ENCODE measurements around the gene PRKD1. TPM values are rescaled to one million over a fixed set of nuclear protein-coding genes. Genes with fewer than 3 reads are reported as not detected.

The PRKD1 gene
- total RNA-seq, 1 experiment from 2014 or later = not detected

- no peak overlapping the region for H3K9ac ChIP-seq (ENCODE audit: low read length)
- no peaks in the 10 kb centered on the region for H4K20me1 ChIP-seq (ENCODE audit: insufficient read depth)
- CTCF ChIA-PET = no interaction called here
- POLR2A ChIA-PET = no interaction called here
- no peaks in the 10 kb centered on the region for H3K27me3 ChIP-seq (ENCODE audit: insufficient read depth, low read length)
- DNase-seq (ENCODE audit: low read depth, low spot score) (no peak), ATAC-seq (no peak)
- RAD21 ChIA-PET (ENCODE audit: low non-redundant PET in 1 of 2, low total read pairs in 2 of 2, uncharacterized antibody in 2 of 2, unreplicated experiment in 2 of 2) = no interaction called here
- no peaks in the 10 kb centered on the region for H3K9me2 ChIP-seq (ENCODE audit: insufficient read depth)
- no peak overlapping the region for H3K27ac ChIP-seq (ENCODE audit: low read depth, low read length)
- TF ChIP-seq SIN3A (IDR thresholded peaks at IDR 0.05; ENCODE audit: low read depth) = no peak
- no peak for TF ChIP-seq EZH2 (IDR thresholded peaks at IDR 0.05)
- TF ChIP-seq SP1 (IDR thresholded peaks at IDR 0.05; ENCODE audit: low read depth) = no peak
- no peak for TF ChIP-seq ZBTB33 (IDR thresholded peaks at IDR 0.05; ENCODE audit: extremely low read depth, insufficient replicate concordance, low read length)
- TF ChIP-seq ZFX (IDR thresholded peaks at IDR 0.05) = no peak
- no peak for TF ChIP-seq POLR2A (IDR thresholded peaks at IDR 0.05; ENCODE audit: borderline replicate concordance, extremely low read depth, insufficient read depth, insufficient read length)
- TF ChIP-seq CEBPB (IDR thresholded peaks at IDR 0.05; ENCODE audit: low read depth) = no peak
- TF ChIP-seq ATF3 (IDR thresholded peaks at IDR 0.05) = no peak
- no peak for TF ChIP-seq POLR2AphosphoS5 (IDR thresholded peaks at IDR 0.05; ENCODE audit: low read depth, low read length)
- no peak for TF ChIP-seq TCF7L2 (IDR thresholded peaks at IDR 0.05; ENCODE audit: borderline replicate concordance, extremely low read depth, insufficient read depth, insufficient read length)
- TF ChIP-seq CTCF (IDR thresholded peaks at IDR 0.05 in 2 of 3, conservative IDR thresholded peaks at IDR 0.05 in 1 of 3; ENCODE audit: borderline replicate concordance in 1 of 3, insufficient read depth in 1 of 3, low read depth in 2 of 3, low read length in 2 of 3) = no peak
- TF ChIP-seq EZH2phosphoT487 (IDR thresholded peaks at IDR 0.05; ENCODE audit: borderline replicate concordance) = no peak
- no peak for TF ChIP-seq ELF1 (IDR thresholded peaks at IDR 0.05; ENCODE audit: borderline replicate concordance, low read depth)
- TF ChIP-seq YY1 (IDR thresholded peaks at IDR 0.05; ENCODE audit: extremely low read depth, insufficient replicate concordance, low read depth, low read length) = no peak
- no peak for TF ChIP-seq EGR1 (IDR thresholded peaks at IDR 0.05; ENCODE audit: low read depth)
- no peak for TF ChIP-seq FOSL1 (IDR thresholded peaks at IDR 0.05; ENCODE audit: low read depth)
- TF ChIP-seq REST (IDR thresholded peaks at IDR 0.05; ENCODE audit: low read depth) = no peak
- TF ChIP-seq RAD21 (IDR thresholded peaks at IDR 0.05; ENCODE audit: low read depth) = no peak
- no peak for TF ChIP-seq SRF (IDR thresholded peaks at IDR 0.05; ENCODE audit: low read depth)
- TF ChIP-seq ZNF274 (IDR thresholded peaks at IDR 0.05; ENCODE audit: low read depth, low read length) = no peak
- intact Hi-C loops (cut with micrococcal nuclease) = no loop called here
- H3K79me2 ChIP-seq (ENCODE audit: insufficient read depth, low read length) = no peaks in the 10 kb centered on the region
- BruUV-seq (replicated peaks) = no TSS peak
- no peak overlapping the region for H2AFZ ChIP-seq (ENCODE audit: low read depth, low read length, poor library complexity, severe bottlenecking)
- no peaks in the 10 kb centered on the region for H3K4me1 ChIP-seq (ENCODE audit: control insufficient read depth in 1 of 2, insufficient read depth in 2 of 2, low read length in 2 of 2)
- H3K36me3 ChIP-seq (ENCODE audit: control insufficient read depth in 1 of 2, insufficient read depth in 2 of 2, low read length in 2 of 2) = no peaks in the 10 kb centered on the region
- H3K4me2 ChIP-seq (ENCODE audit: low read length) = no peak overlapping the region
- no peak overlapping the region for H3K4me3 ChIP-seq (replicated peaks in 1 of 2; ENCODE audit: low read depth in 1 of 2, low read length in 2 of 2)
- H3K9me3 ChIP-seq (ENCODE audit: control insufficient read depth in 1 of 2, insufficient read depth in 1 of 2, low read depth in 1 of 2, low read length in 2 of 2) = peaks cover 11 to 23% of the 10 kb centered on the region in 2 experiments; a peak in 2 of 4 replicates
Observed at GRCh38 chr14:29630566-29631160, 297.0 kb downstream of the PRKD1 start.

Measured in HCT116 (cell line).